Endometrial microvascular endothelial cells (primary cell): Measurements from ENCODE around the gene MRPL53. TPM values are rescaled to one million over a fixed set of nuclear protein-coding genes. Genes with fewer than 3 reads are reported as not detected.

Source experiments
- in situ Hi-C: cut with HindIII; loops from 2 replicates; pipeline ENCODE4 v1.10.0; 2017; ENCODE audit warnings: low sequenced_read_pairs, low pct_unique_long_range_greater_than_20kb; ENCODE audit errors: inconsistent ontology term
- total RNA-seq: library from RNA; depleted of rRNA; stranded (reverse); fragments of >200 nt; gene quantifications from one replicate; pipeline ENCODE4 v1.2.3, GENCODE V29; 2015; ENCODE audit errors: inconsistent ontology term

Gene MRPL53
- total RNA-seq: 29.5 TPM

GRCh38 chr2:74472086-74472944, at the start of gene MRPL53:
Gene MRPL53 (minus strand): TSS chr2:74472680. CDS start chr2:74472660, 20 bp downstream.
- in situ Hi-C loops: no loop called here

- in situ Hi-C loops: no loop called here
These were observed 44.2 kb upstream of the MRPL53 start for GRCh38 chr2:74516650-74517049.

- in situ Hi-C loops: no loop called here
These were observed 43.6 kb upstream of the MRPL53 start for GRCh38 chr2:74515981-74516633.

GRCh38 chr2:74515271-74515980, 42.9 kb upstream of the MRPL53 start:
- in situ Hi-C loops: no loop called here

- in situ Hi-C loops: no loop called here
These were observed 42.1 kb upstream of the MRPL53 start, which contains the start of gene TLX2 for GRCh38 chr2:74514368-74515270. Gene TLX2 (plus strand): TSS chr2:74514450. CDS start chr2:74514807, 357 bp downstream.

GRCh38 chr2:74513605-74514367, 41.3 kb upstream of the MRPL53 start:
- in situ Hi-C loops: no loop called here

GRCh38 chr2:74512744-74513604, 40.5 kb upstream of the MRPL53 start:
- in situ Hi-C loops: no loop called here

- in situ Hi-C loops: no loop called here
These were observed 38.9 kb upstream of the MRPL53 start for GRCh38 chr2:74511104-74511989.

- in situ Hi-C loops: no loop called here
These were observed 37.8 kb upstream of the MRPL53 start for GRCh38 chr2:74510272-74510671.

GRCh38 chr2:74507926-74508520, 35.5 kb upstream of the MRPL53 start:
- in situ Hi-C loops: no loop called here

GRCh38 chr2:74507145-74507925, 34.9 kb upstream of the MRPL53 start, which contains the start of gene PCGF1:
Gene PCGF1 (minus strand): TSS chr2:74507695. CDS start chr2:74507668, 27 bp downstream.
- in situ Hi-C loops: no loop called here

- in situ Hi-C loops: no loop called here
These were observed 33.2 kb upstream of the MRPL53 start for GRCh38 chr2:74505448-74506246.

GRCh38 chr2:74504591-74504990, 32.1 kb upstream of the MRPL53 start:
- in situ Hi-C loops: no loop called here
